ENCODE measurements around the gene EAPP. TPM values are rescaled to one million over a fixed set of nuclear protein-coding genes. Genes with fewer than 3 reads are reported as not detected.
"Not testable (repeated sequence)": the region's sequence is repeated elsewhere in the genome, so short reads cannot be mapped to it uniquely, and the experiment has no call there.

EAPP gene
- total RNA-seq, 4 donors from 2014 or later, result 45.2 to 68.7 (median 57.6) TPM

DNA sequence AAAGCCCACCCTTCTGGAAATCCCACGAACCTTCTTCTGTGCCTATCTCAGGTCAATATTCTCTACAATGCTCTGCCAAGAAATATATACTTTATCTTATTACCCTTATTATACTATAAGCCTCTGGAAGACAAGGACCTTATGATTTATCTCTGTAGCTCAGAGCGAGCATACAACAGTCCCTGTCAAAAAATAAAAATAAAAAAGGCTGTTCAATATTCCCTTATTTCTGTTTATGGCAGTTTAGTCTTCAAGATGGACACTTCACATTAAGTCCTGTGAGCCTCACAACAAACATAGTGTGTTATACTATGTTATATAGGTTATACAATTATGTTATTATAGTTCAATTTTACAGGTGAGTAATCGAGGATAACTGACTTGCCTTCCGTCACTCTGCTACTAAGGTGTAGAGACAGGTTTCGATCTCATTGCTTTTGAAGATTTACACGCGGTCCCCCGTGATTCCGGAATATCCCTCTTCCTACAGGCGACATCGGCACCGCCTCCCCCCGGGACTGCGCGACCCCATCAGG, 562 bp downstream of the EAPP start:
- WGBS, 2 donors, result 2% methylated on average over 15 of the region's 15 CpGs
- H3K27me3 ChIP-seq, result no peaks in the 10 kb centered on the region
- intact Hi-C loops (cut with DNase I), result loop anchor here (10.0 kb wide), 1 partner anchor 74 kb away; the partner anchor contains the start of gene SPTSSA
- no peaks in the 10 kb centered on the region for H3K9me3 ChIP-seq
- H3K4me3 ChIP-seq (replicated peaks in 1 of 3), result peak overlapping the region; percentile 83 to 98 (median 86)
- DNase-seq, result no peak
- H3K27ac ChIP-seq, result peak overlapping the region; percentile 95 to 98 (median 97)
- H3K4me1 ChIP-seq, result peaks cover 10 to 15% of the 10 kb centered on the region in 2 donors
- TF ChIP-seq POLR2A (IDR thresholded peaks at IDR 0.05), result no peak
- TF ChIP-seq, protein P1, sequence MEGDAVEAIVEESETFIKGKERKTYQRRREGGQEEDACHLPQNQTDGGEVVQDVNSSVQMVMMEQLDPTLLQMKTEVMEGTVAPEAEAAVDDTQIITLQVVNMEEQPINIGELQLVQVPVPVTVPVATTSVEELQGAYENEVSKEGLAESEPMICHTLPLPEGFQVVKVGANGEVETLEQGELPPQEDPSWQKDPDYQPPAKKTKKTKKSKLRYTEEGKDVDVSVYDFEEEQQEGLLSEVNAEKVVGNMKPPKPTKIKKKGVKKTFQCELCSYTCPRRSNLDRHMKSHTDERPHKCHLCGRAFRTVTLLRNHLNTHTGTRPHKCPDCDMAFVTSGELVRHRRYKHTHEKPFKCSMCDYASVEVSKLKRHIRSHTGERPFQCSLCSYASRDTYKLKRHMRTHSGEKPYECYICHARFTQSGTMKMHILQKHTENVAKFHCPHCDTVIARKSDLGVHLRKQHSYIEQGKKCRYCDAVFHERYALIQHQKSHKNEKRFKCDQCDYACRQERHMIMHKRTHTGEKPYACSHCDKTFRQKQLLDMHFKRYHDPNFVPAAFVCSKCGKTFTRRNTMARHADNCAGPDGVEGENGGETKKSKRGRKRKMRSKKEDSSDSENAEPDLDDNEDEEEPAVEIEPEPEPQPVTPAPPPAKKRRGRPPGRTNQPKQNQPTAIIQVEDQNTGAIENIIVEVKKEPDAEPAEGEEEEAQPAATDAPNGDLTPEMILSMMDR (IDR thresholded peaks at IDR 0.05), result no peak
- peaks cover 15 to 19% of the 10 kb centered on the region in 2 donors for H3K36me3 ChIP-seq

DNA sequence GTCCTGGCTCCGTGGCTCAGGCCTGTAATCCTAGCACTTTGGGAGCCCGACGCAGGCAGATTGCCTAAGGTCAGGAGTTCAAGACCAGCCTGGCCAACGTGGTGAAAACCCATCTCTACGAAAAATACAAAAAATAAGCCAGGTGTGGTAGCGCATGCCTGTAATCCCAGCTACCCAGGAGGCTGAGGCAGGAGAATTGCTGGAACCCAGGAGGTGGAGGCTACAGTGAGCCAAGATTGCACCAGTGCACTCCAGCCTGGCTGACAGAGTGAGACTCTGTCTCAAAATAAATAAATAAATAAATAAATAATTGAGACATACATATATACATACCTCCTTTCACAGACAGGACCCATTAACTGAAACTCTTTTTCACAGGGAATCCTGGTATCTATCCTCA, 1.4 kb downstream of the EAPP start:
- 74 to 82% methylated on average over 6 of the region's 6 CpGs for WGBS, 2 donors
- not testable (repeated sequence) for H3K9me3 ChIP-seq, H3K27me3 ChIP-seq, DNase-seq
- peaks cover 16 to 26% of the 10 kb centered on the region in 2 donors for H3K36me3 ChIP-seq
- H3K4me1 ChIP-seq, result peaks cover 10 to 15% of the 10 kb centered on the region in 2 donors
- peak overlapping the region in 2 of 3 donors; percentile 95 to 97 for H3K27ac ChIP-seq
- intact Hi-C loops (cut with DNase I), result loop anchor here (10.0 kb wide), 1 partner anchor 73 kb away; the partner anchor contains the start of gene SPTSSA
- H3K4me3 ChIP-seq (replicated peaks in 1 of 3), result peak overlapping the region in 2 of 3 donors; percentile 83 to 98

DNA sequence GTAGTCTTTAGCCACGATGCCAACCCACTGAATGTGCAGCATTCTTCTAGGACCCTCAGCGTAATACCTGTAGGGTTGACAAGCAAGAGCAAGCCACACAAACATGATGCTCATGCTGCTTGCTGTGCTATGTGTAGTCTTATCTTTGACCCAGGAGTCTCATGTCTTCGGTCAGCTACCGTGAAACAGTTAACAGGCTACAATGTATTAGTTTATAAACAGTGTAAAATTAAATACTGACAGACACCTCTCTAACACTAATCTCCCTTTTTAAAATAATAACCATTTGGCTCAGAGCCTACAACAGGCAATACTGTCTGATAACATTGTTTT, 1.9 kb downstream of the EAPP start:
- Histone ChIP-seq H3K9me3 (no peaks in the 10 kb centered on the region), H3K4me3 (replicated peaks in 1 of 3) (no peak overlapping the region), H3K27ac (peak overlapping the region in 1 of 3 donors; percentile 97), H3K4me1 (peaks cover 10 to 15% of the 10 kb centered on the region in 2 donors), H3K36me3 (peaks cover 16 to 31% of the 10 kb centered on the region in 2 donors), H3K27me3 (no peaks in the 10 kb centered on the region)
- 95 to 99% methylated on average over 4 of the region's 4 CpGs for WGBS, 2 donors
- DNase-seq, result no peak
- intact Hi-C loops (cut with DNase I), result loop anchor here (10.0 kb wide), 1 partner anchor 73 kb away; the partner anchor contains the start of gene SPTSSA
- TF ChIP-seq, protein P1 (IDR thresholded peaks at IDR 0.05), result no peak
- no peak for TF ChIP-seq POLR2A (IDR thresholded peaks at IDR 0.05)

DNA sequence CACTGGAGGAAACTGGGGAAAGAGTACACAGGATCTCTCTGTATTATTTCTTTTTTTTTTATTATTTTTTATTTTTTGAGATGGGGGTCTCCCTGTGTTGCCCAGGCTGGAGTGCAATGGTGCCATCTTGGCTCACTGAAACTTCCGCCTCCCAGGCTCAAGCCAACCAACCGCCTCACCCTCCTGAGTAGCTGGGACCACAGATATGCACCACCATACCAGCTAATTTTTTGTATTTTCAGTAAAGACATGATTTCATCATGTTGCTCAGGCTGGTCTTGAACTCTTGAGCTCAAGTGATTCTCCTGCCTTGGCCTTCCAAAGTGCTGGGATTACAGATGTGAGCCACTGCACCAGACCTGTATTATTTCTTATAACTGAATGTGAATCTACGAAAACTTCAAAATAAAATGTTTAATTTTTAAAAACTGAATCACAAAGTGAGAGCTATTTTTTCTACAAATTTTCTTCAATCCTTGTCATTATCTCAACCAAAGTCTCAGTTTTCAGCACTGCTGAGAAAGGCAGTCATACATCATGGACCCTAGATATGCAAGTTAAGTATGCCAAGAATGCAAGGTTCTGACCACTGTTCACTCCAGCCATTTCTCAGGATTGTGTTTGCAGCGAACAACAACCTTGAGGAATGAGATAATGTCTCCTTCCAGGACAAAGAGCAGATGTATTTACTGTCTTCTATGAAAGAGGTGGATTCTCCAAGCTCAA, 2.4 kb downstream of the EAPP start:
- Histone ChIP-seq H3K4me1 (peaks cover 10 to 15% of the 10 kb centered on the region in 2 donors), H3K27me3 (no peaks in the 10 kb centered on the region), H3K9me3 (no peaks in the 10 kb centered on the region), H3K27ac (no peak overlapping the region), H3K4me3 (replicated peaks in 1 of 3) (no peak overlapping the region), H3K36me3 (peaks cover 16 to 36% of the 10 kb centered on the region in 2 donors)
- TF ChIP-seq, protein P1 (IDR thresholded peaks at IDR 0.05), result no peak
- TF ChIP-seq POLR2A (IDR thresholded peaks at IDR 0.05), result no peak
- WGBS, 2 donors, result 91 to 92% methylated on average over 4 of the region's 4 CpGs
- intact Hi-C loops (cut with DNase I), result loop anchor here (10.0 kb wide), 1 partner anchor 72 kb away; the partner anchor contains the start of gene SPTSSA
- DNase-seq, result no peak

DNA sequence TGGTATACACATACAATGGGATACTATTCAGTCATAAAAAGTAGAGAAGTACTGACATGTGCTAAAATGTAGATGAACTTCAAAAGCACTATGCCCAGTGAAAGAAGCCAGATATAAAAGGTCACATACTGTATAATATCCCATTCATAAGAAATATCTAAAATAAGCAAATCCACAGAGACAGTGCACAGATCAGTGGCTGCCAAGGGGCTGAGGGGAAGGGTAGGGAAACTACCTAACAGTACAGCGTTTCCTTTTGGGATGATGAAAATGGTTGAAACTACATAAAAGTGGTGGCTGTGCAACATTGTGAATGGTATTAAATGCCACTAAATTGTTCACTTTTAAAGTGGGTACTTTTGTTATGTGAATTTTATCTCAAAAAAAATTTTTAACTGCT, 11.9 kb downstream of the EAPP start:
- 97 to 100% methylated on average over 1 of the region's 1 CpG for WGBS, 2 donors
- intact Hi-C loops (cut with DNase I), result no loop called here

DNA sequence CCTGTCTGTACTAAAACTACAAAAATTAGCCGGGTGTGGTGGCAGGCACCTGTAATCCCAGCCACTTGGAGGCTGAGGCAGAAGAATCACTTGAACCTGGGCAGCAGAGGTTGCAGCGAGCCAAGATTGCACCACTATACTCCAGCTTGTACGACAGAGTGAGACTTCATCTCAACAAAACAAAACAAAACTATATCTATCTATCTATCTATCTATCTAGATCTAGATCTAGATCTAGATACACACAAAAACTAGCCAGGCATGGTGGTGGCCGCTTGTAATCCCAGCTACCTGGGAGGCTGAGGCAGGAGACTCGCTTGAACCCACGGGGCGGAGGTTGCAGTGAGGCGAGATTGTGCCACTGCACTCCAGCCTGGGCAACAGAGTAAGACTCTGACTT, 15.3 kb downstream of the EAPP start:
- H3K27ac ChIP-seq; DNase-seq; intact Hi-C loops (cut with DNase I); H3K27me3 ChIP-seq; H3K9me3 ChIP-seq; H3K4me1 ChIP-seq; H3K4me3 ChIP-seq (replicated peaks in 1 of 3): not testable (repeated sequence)
- H3K36me3 ChIP-seq, result peaks cover 87 to 98% of the 10 kb centered on the region in 2 donors
- 97 to 99% methylated on average over 8 of the region's 8 CpGs for WGBS, 2 donors

More for the DNA sequence above, 11.9 kb downstream of the EAPP start:
- H3K9me3 ChIP-seq, result no peaks in the 10 kb centered on the region
- no peak for DNase-seq
- H3K4me1 ChIP-seq, result no peaks in the 10 kb centered on the region
- no peak overlapping the region for H3K27ac ChIP-seq
- H3K27me3 ChIP-seq, result no peaks in the 10 kb centered on the region
- H3K4me3 ChIP-seq (replicated peaks in 1 of 3), result no peak overlapping the region
- H3K36me3 ChIP-seq, result peaks cover 77 to 93% of the 10 kb centered on the region in 2 donors
- TF ChIP-seq POLR2A (IDR thresholded peaks at IDR 0.05), result no peak
- TF ChIP-seq, protein P1 (IDR thresholded peaks at IDR 0.05), result no peak
